ENCODE measurements around the gene IFNA1. TPM values are rescaled to one million over a fixed set of nuclear protein-coding genes. Genes with fewer than 3 reads are reported as not detected.

Gene IFNA1
- total and polyA plus RNA-seq, 12 donors = not detected

DNA sequence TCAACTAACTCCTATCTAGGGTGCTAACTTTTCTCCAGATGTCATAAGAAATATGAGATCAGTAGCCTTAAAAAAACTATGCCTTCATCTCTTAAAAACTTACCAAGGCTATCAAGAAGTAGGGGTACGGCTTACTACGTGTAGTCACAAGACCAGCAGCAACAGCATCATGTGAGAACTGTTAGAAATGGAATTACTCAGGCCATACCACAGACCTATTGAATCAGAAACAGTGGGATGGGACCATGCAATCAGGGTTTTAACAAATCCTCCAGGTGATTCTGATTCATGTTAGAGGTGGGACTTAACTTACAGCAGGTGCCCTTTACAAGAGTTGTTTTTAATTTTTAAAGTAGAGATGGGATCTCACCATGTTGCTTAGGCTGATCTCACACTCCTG, 37.2 kb downstream of the IFNA1 start:
- TF ChIP-seq, protein P1, sequence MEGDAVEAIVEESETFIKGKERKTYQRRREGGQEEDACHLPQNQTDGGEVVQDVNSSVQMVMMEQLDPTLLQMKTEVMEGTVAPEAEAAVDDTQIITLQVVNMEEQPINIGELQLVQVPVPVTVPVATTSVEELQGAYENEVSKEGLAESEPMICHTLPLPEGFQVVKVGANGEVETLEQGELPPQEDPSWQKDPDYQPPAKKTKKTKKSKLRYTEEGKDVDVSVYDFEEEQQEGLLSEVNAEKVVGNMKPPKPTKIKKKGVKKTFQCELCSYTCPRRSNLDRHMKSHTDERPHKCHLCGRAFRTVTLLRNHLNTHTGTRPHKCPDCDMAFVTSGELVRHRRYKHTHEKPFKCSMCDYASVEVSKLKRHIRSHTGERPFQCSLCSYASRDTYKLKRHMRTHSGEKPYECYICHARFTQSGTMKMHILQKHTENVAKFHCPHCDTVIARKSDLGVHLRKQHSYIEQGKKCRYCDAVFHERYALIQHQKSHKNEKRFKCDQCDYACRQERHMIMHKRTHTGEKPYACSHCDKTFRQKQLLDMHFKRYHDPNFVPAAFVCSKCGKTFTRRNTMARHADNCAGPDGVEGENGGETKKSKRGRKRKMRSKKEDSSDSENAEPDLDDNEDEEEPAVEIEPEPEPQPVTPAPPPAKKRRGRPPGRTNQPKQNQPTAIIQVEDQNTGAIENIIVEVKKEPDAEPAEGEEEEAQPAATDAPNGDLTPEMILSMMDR (IDR thresholded peaks at IDR 0.05) = no peak
- Histone ChIP-seq H3K27ac (no peak overlapping the region), H3K4me1 (peaks cover 0 to 16% (median 0%) of the 10 kb centered on the region in 9 donors), H3K4me3 (no peak overlapping the region), H3K27me3 (peaks cover 0 to 25% (median 5%) of the 10 kb centered on the region in 7 donors), H3K36me3 (no peaks in the 10 kb centered on the region), H3K9me3 (no peaks in the 10 kb centered on the region)
- DNase-seq (no peak), ATAC-seq (no peak)
- intact Hi-C loops (cut with DNase I) = no loop called here
- 67 to 75% methylated on average over 2 of the region's 2 CpGs for WGBS, 2 donors

DNA sequence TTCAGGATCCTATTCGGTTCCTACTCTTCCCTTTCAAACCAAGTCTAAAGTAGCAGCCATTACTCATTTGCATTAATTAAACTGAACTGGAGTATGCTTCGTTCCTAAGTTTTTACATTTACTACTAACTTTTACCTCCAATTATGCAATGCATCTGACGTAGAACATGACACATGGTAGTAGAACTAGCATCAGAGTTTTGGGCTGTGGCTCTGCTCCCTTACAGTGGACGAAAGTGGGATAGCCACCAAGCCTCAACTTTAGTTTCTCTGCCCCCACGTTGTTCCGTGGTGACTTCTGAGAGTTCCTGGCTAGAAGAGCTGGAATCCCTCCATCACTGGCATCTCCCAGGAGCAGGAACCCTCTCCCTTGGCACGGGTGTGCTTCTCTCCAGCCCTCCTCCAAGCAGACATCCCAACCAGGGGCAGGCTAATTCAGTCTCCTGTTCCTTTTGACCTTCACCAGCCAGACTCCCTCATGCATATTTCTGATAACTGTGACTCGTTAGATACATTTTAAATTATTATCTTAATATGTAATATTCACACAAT, 39.0 kb downstream of the IFNA1 start:
- H3K9me3 ChIP-seq = peaks cover 0 to 6% (median 0%) of the 10 kb centered on the region in 11 donors
- H3K36me3 ChIP-seq = no peaks in the 10 kb centered on the region
- H3K4me1 ChIP-seq = peaks cover 0 to 16% (median 0%) of the 10 kb centered on the region in 9 donors
- no peak overlapping the region for H3K27ac ChIP-seq
- TF ChIP-seq, protein P1 (IDR thresholded peaks at IDR 0.05) = no peak
- WGBS, 2 donors = 63 to 67% methylated on average over 8 of the region's 8 CpGs
- DNase-seq (no peak), ATAC-seq (no peak)
- intact Hi-C loops (cut with DNase I) = no loop called here
- H3K27me3 ChIP-seq = peaks cover 0 to 18% (median 4%) of the 10 kb centered on the region in 7 donors
- no peak overlapping the region for H3K4me3 ChIP-seq

- peaks cover 0 to 16% (median 0%) of the 10 kb centered on the region in 9 donors for H3K4me1 ChIP-seq
- 39 to 50% methylated on average over 1 of the region's 1 CpG for whole genome bisulfite sequencing, 2 donors
- H3K9me3 ChIP-seq = peaks cover 0 to 10% (median 0%) of the 10 kb centered on the region in 11 donors
- intact Hi-C loops (cut with DNase I) = no loop called here
- DNase-seq (no peak), ATAC-seq (no peak)
- no peaks in the 10 kb centered on the region for H3K36me3 ChIP-seq
- H3K27me3 ChIP-seq = peaks cover 0 to 9% (median 0%) of the 10 kb centered on the region in 7 donors
- peak overlapping the region in 1 of 10 donors; percentile 6 for H3K4me3 ChIP-seq
- peak overlapping the region in 1 of 10 donors; percentile 7 for H3K27ac ChIP-seq
- TF ChIP-seq, protein P1 (IDR thresholded peaks at IDR 0.05) = no peak
These were observed 41.3 kb downstream of the IFNA1 start for GRCh38 chr9:21481470-21482056.

DNA sequence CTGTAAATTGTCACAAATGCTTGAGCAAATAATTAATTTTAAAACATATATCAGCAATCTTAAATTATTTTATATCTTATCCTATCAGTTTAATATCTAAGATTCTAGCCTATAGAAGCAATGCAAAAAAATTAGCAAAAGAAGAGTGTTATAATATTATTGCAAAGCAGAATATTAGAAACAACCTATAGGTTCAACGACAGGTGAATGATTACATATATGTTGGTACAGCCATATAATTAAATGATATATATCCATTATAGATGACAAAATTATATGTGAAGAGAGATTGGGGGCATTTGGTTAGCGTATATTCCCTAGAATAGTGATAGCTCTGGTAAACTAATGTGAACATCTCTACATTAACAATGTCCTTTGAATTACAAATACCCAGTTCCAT, 42.0 kb downstream of the IFNA1 start, which contains the start of gene IFNE:
Gene IFNE, minus strand, starts transcription at position 101 of the 400 bp plus-strand sequence. CDS start 619 bp downstream, outside the sequence.
- peaks cover 0 to 10% (median 0%) of the 10 kb centered on the region in 11 donors for H3K9me3 ChIP-seq
- H3K27ac ChIP-seq = peak within 1 kb of the TSS in 1 of 10 donors; percentile 7
- no peaks in the 10 kb centered on the region for H3K36me3 ChIP-seq
- TF ChIP-seq, protein P1 (IDR thresholded peaks at IDR 0.05) = no peak
- intact Hi-C loops (cut with DNase I) = no loop called here
- peaks cover 0 to 16% (median 0%) of the 10 kb centered on the region in 9 donors for H3K4me1 ChIP-seq
- H3K4me3 ChIP-seq = peak within 1 kb of the TSS in 1 of 10 donors; percentile 6
- H3K27me3 ChIP-seq = peaks cover 0 to 3% (median 0%) of the 10 kb centered on the region in 7 donors
- ATAC-seq (no peak), DNase-seq (no peak)
- WGBS, 2 donors = 88 to 92% methylated on average over 2 of the region's 2 CpGs

Other genes with a start within 250 kb of the IFNA1 start
- not detected for gene IFNA7, start 238.2 kb upstream of the IFNA1 start, total RNA-seq
- not detected for gene IFNA7, start 238.2 kb upstream of the IFNA1 start, polyA plus RNA-seq
- not detected for gene IFNA10, start 233.3 kb upstream of the IFNA1 start, total RNA-seq
- not detected for gene IFNA10, start 233.3 kb upstream of the IFNA1 start, polyA plus RNA-seq
- gene IFNA16, start 223.1 kb upstream of the IFNA1 start, total RNA-seq = not detected
- not detected for gene IFNA16, start 223.1 kb upstream of the IFNA1 start, polyA plus RNA-seq
- gene IFNA17, start 212.2 kb upstream of the IFNA1 start, total RNA-seq = not detected
- not detected for gene IFNA17, start 212.2 kb upstream of the IFNA1 start, polyA plus RNA-seq
- not detected for gene IFNA14, start 200.4 kb upstream of the IFNA1 start, total RNA-seq
- gene IFNA14, start 200.4 kb upstream of the IFNA1 start, polyA plus RNA-seq = not detected
- gene IFNA5, start 135.1 kb upstream of the IFNA1 start, total RNA-seq = not detected
- not detected for gene IFNA5, start 135.1 kb upstream of the IFNA1 start, polyA plus RNA-seq
- 10 to 100 TPM; 10.8 to 14.3 (median 11.9) TPM for gene KLHL9, start 105.0 kb upstream of the IFNA1 start, total RNA-seq
- 1 to 10 TPM; 6.0 to 6.4 TPM for gene KLHL9, start 105.0 kb upstream of the IFNA1 start, polyA plus RNA-seq
- gene IFNA6, start 89.6 kb upstream of the IFNA1 start, total RNA-seq = not detected
- gene IFNA6, start 89.6 kb upstream of the IFNA1 start, polyA plus RNA-seq = not detected
- gene IFNA13, start 72.4 kb upstream of the IFNA1 start, total RNA-seq = not detected
- gene IFNA13, start 72.4 kb upstream of the IFNA1 start, polyA plus RNA-seq = not detected
- gene IFNA2, start 55.0 kb upstream of the IFNA1 start, total RNA-seq = not detected
- gene IFNA2, start 55.0 kb upstream of the IFNA1 start, polyA plus RNA-seq = not detected
- gene IFNA8, start 31.3 kb upstream of the IFNA1 start, total RNA-seq = not detected
- not detected for gene IFNA8, start 31.3 kb upstream of the IFNA1 start, polyA plus RNA-seq
- not detected for gene IFNE, start 41.9 kb downstream of the IFNA1 start, total RNA-seq
- not detected for gene IFNE, start 41.9 kb downstream of the IFNA1 start, polyA plus RNA-seq

Measured in heart right ventricle (tissue), 16 donors.